Measurements from ENCODE around the gene MCTP1. TPM values are rescaled to one million over a fixed set of nuclear protein-coding genes. Genes with fewer than 3 reads are reported as not detected.

The MCTP1 gene
- total and polyA plus RNA-seq, 10 of the 15 experiments (the other 5 are each of a cell fraction or from before 2014, with no cell fraction given), result 12.6 to 45.9 (median 18.8) TPM

GRCh38 chr5:94700592-94700991 is 584.3 kb downstream of the MCTP1 start:
- intact Hi-C loops (cut with micrococcal nuclease; ENCODE audit: unreplicated experiment) (loop anchor here (5.0 kb wide), 2 partner anchors 92 to 152 kb away; no protein-coding TSS in a partner anchor), in situ Hi-C loops (cut with MboI) (no loop called here)
- Histone ChIP-seq H3K27me3 (replicated peaks in 1 of 2; ENCODE audit: control insufficient read depth in 2 of 2, insufficient read depth in 2 of 2, low read length in 1 of 2) (no peaks in the 10 kb centered on the region), H3K4me2 (ENCODE audit: control insufficient read depth, insufficient read depth) (peak overlapping the region; percentile 33; the same call in 1 of the 2 replicates), H3K4me3 (no peak overlapping the region), H3K9me3 (replicated peaks; ENCODE audit: control insufficient read depth, insufficient read depth, low read length) (no peaks in the 10 kb centered on the region), H3K9ac (ENCODE audit: control insufficient read depth, insufficient read depth, low read length) (no peak overlapping the region), H2AFZ (ENCODE audit: control insufficient read depth, low read depth, low read length) (no peak overlapping the region; the same call in 1 of the 2 replicates), H3K36me3 (ENCODE audit: control insufficient read depth in 2 of 2, insufficient read depth in 2 of 2, low read length in 1 of 2) (no peaks in the 10 kb centered on the region), H3K4me1 (ENCODE audit: control insufficient read depth, insufficient read depth, low read length) (peaks cover 19% of the 10 kb centered on the region; the same call in 1 of the 2 replicates), H3K27ac (ENCODE audit: control insufficient read depth, insufficient read depth) (peak overlapping the region; percentile 18; the same call in 1 of the 2 replicates), H4K20me1 (ENCODE audit: control insufficient read depth, insufficient read depth) (no peaks in the 10 kb centered on the region), H3K79me2 (ENCODE audit: control insufficient read depth, insufficient read depth, low read length) (no peaks in the 10 kb centered on the region)
- BruUV-seq (replicated peaks), result no TSS peak
- RAD21 ChIA-PET (ENCODE audit: unreplicated experiment), result no interaction called here
- peak; percentile 82 for ATAC-seq
- 0% methylated on average over 1 of the region's 1 CpG for WGBS (ENCODE audit: insufficient coverage, insufficient replicate concordance, low lambda C conversion rate, missing lambda C conversion rate)
- peak; percentile 33 for DNase-seq (ENCODE audit: low read depth, low spot score)
- SMC1A ChIA-PET (ENCODE audit: uncharacterized antibody, unreplicated experiment), result interaction anchor here (0.6 to 1.1 kb wide), 6 partner anchors 22 to 1020 kb away, joined by 3 to 5 read pairs (median 3); no protein-coding TSS in a partner anchor
- peak; percentile 18 for FAIRE-seq
- CTCF ChIA-PET, result interaction anchor here (0.6 to 3.6 kb wide), 6 partner anchors 8 to 123 kb away, joined by 3 to 26 read pairs (median 4); no protein-coding TSS in a partner anchor
- POLR2A ChIA-PET, result no interaction called here
- TF ChIP-seq TBL1XR1 (IDR thresholded peaks at IDR 0.05; ENCODE audit: low read depth, low read length) (no peak), CEBPB (IDR thresholded peaks at IDR 0.05; ENCODE audit: borderline replicate concordance in 1 of 2, low read depth in 2 of 2, low read length in 2 of 2) (0 out of 4 replicates have a peak, but pooled peaks of 1 of the 2 experiments have one; percentile 54), SIX5 (IDR thresholded peaks at IDR 0.05; ENCODE audit: low read depth, low read length, severe bottlenecking) (no peak), RAD51 (IDR thresholded peaks at IDR 0.05) (peak; percentile 39; the same call in 1 of the 2 replicates), HCFC1 (IDR thresholded peaks at IDR 0.05; ENCODE audit: low read length) (no peak), TCF7 (IDR thresholded peaks at IDR 0.05; ENCODE audit: borderline replicate concordance) (no peak), WRNIP1 (IDR thresholded peaks at IDR 0.05; ENCODE audit: borderline replicate concordance, low read depth, low read length) (no peak), IKZF1 (conservative IDR thresholded peaks at IDR 0.05) (peak; percentile 69), MTA2 (IDR thresholded peaks at IDR 0.05; ENCODE audit: low read depth) (peak; percentile 61), USF1 (IDR thresholded peaks at IDR 0.05; ENCODE audit: borderline replicate concordance, extremely low read length, insufficient read depth, low read depth, low read length) (no peak), MYB (IDR thresholded peaks at IDR 0.05; ENCODE audit: borderline replicate concordance, low read depth, low read length) (no peak), TARDBP (IDR thresholded peaks at IDR 0.05; ENCODE audit: borderline replicate concordance) (no peak), MXI1 (IDR thresholded peaks at IDR 0.05; ENCODE audit: low read depth, low read length) (no peak), RELA (IDR thresholded peaks at IDR 0.05; ENCODE audit: borderline replicate concordance, partially characterized antibody) (no peak), SP1 (IDR thresholded peaks at IDR 0.05; ENCODE audit: low read depth, low read length) (no peak), RAD21 (IDR thresholded peaks at IDR 0.05; ENCODE audit: insufficient read depth, low read depth, low read length) (no peak), POLR2AphosphoS2 (IDR thresholded peaks at IDR 0.05; ENCODE audit: low read depth, low read length) (no peak), STAT3 (IDR thresholded peaks at IDR 0.05; ENCODE audit: low read depth, low read length) (no peak), BRCA1 (IDR thresholded peaks at IDR 0.05; ENCODE audit: low read depth, low read length) (no peak), SKIL (IDR thresholded peaks at IDR 0.05; ENCODE audit: low read depth, poor library complexity, severe bottlenecking) (no peak)
- TF ChIP-seq, protein P1, sequence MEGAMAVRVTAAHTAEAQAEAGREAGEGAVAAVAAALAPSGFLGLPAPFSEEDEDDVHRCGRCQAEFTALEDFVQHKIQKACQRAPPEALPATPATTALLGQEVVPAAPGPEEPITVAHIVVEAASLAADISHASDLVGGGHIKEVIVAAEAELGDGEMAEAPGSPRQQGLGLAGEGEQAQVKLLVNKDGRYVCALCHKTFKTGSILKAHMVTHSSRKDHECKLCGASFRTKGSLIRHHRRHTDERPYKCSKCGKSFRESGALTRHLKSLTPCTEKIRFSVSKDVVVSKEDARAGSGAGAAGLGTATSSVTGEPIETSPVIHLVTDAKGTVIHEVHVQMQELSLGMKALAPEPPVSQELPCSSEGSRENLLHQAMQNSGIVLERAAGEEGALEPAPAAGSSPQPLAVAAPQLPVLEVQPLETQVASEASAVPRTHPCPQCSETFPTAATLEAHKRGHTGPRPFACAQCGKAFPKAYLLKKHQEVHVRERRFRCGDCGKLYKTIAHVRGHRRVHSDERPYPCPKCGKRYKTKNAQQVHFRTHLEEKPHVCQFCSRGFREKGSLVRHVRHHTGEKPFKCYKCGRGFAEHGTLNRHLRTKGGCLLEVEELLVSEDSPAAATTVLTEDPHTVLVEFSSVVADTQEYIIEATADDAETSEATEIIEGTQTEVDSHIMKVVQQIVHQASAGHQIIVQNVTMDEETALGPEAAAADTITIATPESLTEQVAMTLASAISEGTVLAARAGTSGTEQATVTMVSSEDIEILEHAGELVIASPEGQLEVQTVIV (IDR thresholded peaks at IDR 0.05; ENCODE audit: borderline replicate concordance, partially characterized antibody), result no peak

Data from GM12878 (cell line).